NCI-H2227 (cell line): ENCODE data around the gene MKRN1.
A peak's percentile ranks its signal among the peaks of the same experiment; 100 is the strongest.
"Not testable (repeated sequence)": the region's sequence is repeated elsewhere in the genome, so short reads cannot be mapped to it uniquely, and the experiment has no call there.

ENCODE experiments used
- DNase-seq: peaks from one replicate; lab custom pipeline; 2025; ENCODE audit not compliant: unreplicated experiment; lab: John Stamatoyannopoulos, UW

The MKRN1 gene

GRCh38 chr7:140479062-140479738, at the start of gene MKRN1:
TSS of gene MKRN1 (minus strand) at chr7:140479505. CDS start at chr7:140479344, 161 bp downstream.
- DNase-seq = peak; percentile 99

GRCh38 chr7:140526787-140527664, 47.7 kb upstream of the MKRN1 start:
- no peak for DNase-seq

GRCh38 chr7:140526214-140526613, 46.9 kb upstream of the MKRN1 start:
- no peak for DNase-seq

- DNase-seq = no peak
Measured at GRCh38 chr7:140525743-140526142, 46.4 kb upstream of the MKRN1 start.

DNA sequence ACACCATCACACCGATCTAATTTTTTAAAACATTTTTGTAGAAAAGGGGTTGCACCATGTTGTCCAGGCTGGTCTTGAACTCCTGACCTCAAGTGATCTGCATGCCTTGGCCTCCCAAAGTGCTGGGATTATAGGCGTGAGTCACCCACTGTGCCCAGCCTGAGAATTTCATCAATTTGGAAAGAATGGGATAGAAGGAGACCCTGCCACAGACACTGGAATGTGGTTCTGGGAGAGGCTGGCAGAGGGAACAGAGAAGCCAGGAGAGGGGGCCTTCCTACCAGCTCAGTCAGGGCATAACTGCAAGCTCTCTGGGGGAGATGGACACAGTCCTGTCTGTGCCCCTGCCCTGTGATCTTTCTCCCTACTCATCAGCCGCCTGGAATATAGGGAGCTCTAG, 42.1 kb upstream of the MKRN1 start:
- no peak for DNase-seq

- no peak for DNase-seq
Measured at GRCh38 chr7:140519007-140519399, 39.7 kb upstream of the MKRN1 start.

DNA sequence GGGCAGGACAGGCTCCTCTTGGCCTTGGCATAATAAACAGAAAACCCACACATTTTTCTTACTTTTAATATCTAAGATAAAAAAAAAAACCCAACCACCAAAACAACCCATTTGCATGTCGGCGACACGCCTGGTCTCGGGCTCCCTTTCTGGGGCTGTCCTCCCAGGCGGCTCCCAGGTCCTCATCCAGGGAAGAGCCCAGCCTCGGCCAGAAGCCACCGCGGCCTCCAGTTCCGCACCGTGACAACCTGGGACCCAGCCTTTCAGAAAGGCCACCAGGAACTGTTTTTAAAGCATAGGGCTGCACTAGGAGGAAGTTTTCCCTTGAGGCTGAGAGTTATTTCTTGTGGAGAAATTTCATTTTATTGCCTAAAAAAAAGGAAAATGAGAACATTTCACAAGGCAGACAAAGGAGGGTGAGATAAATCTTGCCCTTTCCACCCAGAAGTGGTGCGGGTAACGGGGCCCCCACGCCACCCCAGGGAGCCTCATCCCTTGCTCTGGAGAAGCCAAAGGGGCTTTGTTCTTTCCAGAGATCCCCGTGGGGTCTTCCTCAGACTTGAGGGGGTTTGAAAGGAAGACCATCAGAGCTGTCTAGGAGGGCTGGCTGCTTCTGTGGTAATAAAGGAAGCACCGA, 39.2 kb upstream of the MKRN1 start:
- no peak for DNase-seq

DNA sequence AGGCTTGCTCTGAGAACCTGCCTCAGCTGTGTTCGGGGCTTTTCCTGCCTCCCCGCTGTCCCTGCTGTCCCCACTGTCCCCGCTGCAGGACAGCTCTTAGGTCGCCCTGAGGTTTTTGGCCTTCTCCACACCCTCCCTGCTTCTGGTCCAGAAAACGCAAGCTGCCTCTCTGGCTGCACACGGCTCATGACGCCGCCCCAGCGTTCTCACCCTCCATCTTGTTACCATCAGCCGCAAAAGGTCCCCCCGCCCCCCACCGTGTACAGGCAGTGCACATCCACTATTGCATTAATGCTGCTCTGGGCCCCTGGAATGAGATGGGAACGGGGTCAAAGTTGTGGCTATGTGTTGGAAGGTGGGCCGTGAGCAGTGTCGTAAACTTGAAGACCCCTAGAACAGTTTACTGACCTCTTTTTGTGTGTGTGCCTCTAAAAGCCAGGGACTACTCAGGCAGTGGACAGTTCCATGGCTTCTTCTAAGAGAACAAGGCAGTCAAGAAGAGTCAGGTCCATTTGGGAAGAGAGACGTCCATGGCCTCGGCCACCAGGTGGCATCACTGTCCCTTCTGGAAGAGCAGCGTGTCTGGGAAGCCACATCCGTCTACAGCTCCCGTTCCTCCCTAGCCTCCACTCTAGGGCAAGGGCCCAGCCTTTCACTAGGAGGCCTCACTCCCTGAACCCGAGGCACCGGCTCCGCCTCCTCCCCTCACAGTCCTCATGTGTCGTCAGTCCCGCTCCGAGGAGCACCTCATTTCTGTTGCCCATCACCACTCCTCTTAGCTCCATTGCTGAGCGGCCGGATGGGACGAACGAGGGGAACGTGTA, 38.5 kb upstream of the MKRN1 start:
- DNase-seq = peak; percentile 93

GRCh38 chr7:140512317-140513000, 33.2 kb upstream of the MKRN1 start:
- peak; percentile 31 for DNase-seq

DNA sequence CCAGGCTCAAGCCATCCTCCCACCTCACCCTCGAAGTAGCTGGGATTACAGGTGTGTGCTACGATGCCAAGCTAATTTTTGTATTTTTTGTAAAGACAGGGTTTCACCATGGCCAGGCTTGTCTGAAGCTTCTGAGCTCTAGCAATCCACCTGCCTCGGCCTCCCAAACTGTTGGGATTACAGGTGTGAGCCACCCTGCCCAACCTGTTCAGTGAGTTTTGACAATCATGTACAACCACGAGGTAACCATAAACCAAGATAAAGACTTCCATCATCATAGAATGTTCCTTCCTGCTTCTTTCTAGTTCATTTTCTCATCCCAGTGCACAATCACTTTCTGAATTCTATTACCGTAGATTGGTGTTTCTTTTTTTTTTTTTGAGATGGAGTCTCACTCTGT, 30.5 kb upstream of the MKRN1 start:
- DNase-seq = no peak

DNA sequence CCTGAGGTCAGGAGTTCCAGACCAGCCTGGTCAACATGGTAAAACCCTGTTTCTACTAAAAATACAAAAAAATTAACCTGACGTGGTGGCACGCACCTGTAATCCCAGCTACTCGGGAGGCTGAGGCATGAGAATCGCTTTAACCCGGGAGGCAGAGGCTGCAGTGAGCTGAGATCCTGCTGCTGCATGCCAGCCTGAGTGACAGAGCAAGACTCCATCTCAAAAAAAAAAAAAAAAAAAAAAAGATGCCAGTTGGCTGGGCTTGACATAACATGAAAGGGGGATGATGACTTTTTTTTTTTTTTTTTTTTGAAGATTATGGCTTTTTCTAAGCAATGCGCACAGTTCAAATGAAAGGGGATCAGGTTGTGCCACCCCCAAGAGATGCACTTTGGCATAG, 28.3 kb upstream of the MKRN1 start:
- DNase-seq = not testable (repeated sequence)

GRCh38 chr7:140506788-140507464, 27.6 kb upstream of the MKRN1 start:
- DNase-seq = peak; percentile 92

DNA sequence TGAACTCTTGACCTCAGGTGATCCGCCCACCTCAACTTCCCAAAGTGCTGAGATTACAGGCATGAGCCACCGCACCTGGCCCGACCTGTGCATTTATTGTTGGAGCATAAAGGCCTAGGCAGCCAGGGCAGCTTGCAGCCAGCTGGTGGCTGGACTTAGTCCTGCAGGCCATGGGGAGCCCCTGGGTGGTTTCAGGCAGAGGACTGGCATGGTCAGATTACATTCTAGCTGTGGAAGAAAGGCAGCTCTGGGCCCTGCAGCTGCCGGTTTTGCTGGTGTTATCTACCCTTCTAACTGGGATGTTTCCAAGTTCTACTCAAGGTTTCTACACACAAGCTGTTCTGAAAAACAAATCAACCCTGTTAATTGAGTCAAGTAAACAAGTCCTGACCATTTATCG, 22.7 kb upstream of the MKRN1 start:
- no peak for DNase-seq

DNA sequence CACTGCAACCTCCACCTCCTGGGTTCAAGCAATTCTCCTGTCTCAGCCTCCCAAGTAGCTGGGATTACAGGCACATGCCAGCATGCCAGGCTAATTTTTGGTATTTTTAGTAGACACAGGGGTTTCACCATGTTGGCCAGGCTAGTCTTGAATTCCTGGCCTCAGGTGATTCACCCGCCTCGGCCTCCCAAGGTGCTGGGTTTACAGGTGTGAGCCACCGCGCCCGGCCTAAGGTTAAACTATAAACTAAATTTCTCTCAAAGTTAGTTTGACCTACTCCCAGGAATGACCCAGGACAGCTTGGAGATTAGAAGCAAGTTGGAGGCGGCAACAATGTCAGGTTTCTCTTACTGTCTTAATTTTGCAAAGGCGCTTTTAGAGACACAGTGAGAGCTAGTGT, 18.5 kb upstream of the MKRN1 start:
- DNase-seq = not testable (repeated sequence)

DNA sequence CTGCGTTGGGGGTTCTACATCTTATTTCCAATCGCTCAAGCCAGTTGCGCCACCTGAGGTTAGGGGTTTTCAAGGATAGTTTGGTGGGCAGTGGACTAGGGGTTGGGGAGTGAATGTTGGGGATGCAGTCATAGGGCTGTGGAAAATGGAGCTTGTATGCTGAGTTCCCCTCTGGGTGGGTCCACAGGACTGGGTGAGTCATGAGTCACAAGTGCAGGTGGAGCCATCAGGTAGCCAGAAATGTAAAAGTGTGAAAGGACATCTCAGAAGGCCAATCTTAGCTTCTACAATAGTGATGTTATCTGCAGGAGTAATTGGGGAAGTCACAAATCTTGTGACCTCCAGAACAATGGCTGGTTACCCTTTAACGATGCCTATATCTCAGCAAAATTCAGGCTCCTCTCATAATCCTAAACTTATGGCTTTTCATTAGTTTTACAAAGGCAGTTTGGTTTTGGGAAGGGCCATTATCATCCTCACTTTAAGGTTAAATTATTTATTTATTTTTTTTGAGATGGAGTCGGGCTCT, 18.0 kb upstream of the MKRN1 start:
- no peak for DNase-seq

GRCh38 chr7:140495514-140496097, 16.3 kb upstream of the MKRN1 start:
- DNase-seq = no peak

- DNase-seq = no peak
Measured at GRCh38 chr7:140494867-140495266, 15.6 kb upstream of the MKRN1 start.

DNA sequence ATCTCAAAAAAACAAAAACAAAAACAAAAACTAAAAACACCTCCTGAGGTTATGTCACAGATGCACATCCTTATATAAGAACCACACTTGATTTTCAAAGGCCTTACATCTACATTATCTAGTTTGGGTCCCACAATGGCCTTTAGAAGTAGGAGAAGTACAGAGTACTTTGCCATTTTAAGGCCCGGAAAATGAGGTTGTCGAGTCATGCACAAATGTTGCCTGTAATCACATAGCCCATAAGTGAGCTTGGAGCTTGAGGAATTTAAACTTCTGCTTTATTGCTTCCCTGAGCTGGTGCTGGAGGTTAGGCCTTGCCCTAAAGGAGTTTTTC, 9.7 kb upstream of the MKRN1 start:
- no peak for DNase-seq

DNA sequence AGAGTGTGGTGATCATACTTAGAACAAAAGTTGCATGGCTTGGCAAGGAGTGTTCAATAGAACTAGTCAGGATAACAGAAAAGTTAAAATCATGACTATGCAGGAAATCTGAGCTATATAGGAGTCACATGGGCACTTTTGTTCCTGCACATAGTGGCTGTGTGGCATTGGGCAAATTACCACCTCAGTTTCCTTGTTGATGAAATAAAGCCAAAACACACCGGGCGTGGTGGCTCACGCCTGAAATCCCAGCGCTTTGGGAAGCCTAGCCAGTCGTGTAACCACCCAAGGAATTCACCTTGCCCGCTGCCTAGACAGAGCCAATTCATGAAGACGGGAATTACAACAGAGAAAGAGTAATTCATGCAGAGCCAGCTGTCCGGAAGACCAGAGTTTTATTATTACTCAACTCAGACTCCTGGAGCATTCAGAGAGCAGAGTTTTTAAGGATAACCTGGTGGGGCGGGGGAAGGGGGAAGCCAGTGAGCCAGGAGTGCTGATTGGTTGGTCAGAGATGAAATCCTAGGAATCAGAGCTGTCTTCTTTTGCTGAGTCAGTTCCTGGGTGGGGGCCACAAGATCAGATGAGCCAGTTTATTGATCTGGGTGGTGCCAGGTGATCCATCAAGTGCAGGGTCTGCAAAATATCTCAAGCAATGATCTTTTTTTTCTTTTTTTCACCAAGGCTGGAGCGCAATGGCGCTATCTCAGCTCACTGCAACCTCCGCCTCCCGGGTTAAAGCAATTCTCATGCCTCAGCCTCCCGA, 6.4 kb upstream of the MKRN1 start:
- DNase-seq = no peak
